Measurements from ENCODE around the gene VOPP1.
A peak's percentile ranks its signal among the peaks of the same experiment; 100 is the strongest.

VOPP1 gene

DNA sequence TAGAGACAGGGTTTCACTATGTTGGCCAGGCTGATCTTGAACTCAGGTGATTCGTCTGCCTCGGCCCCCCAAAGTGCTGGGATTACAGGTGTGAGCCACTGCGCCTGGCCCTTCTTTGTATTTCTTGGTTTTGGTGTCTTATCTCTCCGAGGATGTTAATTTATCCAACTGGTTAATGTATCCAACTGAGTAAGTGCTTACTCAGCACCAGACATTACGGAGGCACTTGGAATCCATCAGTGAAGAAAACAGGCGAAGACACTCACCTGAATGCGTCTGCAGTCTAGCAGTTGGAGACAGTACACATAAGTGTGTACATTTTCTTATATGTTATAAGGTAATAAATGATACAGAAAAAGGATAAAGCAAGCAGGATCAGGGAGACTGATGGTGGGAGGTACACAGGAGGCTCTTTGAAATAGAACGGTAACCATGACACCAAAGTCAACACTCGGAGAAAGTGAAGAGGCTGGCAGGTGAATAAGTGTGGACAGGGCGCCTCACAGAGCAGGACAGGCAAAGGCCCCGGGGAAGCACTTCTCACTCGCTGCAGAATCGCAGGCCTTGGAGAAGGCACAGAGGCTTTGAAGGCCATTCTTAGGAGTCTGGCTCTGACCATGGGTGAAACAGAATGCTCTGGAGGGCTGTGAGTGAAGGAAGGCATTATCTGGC is 134.1 kb downstream of the VOPP1 start:
- Histone ChIP-seq H3K9me3 (ENCODE audit: insufficient read depth, low read length) (no peaks in the 10 kb centered on the region), H3K27me3 (ENCODE audit: insufficient read depth, insufficient read length) (no peaks in the 10 kb centered on the region), H3K4me3 (ENCODE audit: insufficient read length, low read depth) (no peak overlapping the region), H3K9ac (ENCODE audit: insufficient read length, low read depth) (peak overlapping the region; percentile 24), H3K36me3 (ENCODE audit: insufficient read depth, insufficient read length, low read length) (no peaks in the 10 kb centered on the region), H3K4me1 (ENCODE audit: insufficient read depth, insufficient read length) (peaks cover 16% of the 10 kb centered on the region)
- no peak for DNase-seq (ENCODE audit: low read depth, low spot score)
- TF ChIP-seq SUZ12 (IDR thresholded peaks at IDR 0.05; ENCODE audit: extremely low read depth, insufficient read depth, insufficient read length) (no peak), ZNF274 (IDR thresholded peaks at IDR 0.05; ENCODE audit: low read depth, low read length) (no peak), YY1 (IDR thresholded peaks at IDR 0.05; ENCODE audit: insufficient read depth, insufficient read length) (no peak)

DNA sequence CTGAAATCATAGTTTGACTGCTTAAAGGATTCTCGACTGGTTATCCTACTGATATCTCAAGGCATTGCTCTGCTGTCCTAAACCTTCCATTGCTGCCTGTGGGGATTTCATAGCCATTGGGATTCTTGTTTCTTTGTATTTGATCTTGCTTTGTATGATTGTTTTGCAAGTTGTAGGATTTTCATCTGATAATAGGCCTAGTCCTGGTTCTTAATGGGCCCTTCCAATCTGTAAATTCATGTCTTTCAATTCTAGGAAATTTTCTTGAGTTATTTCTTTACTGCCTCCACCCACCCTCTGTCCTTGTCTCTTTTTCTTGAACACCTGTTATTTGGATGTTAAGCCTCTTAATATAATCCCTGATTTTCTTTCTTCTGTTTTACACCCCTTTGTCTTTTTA is 134.9 kb downstream of the VOPP1 start:
- Histone ChIP-seq H3K9me3 (ENCODE audit: insufficient read depth, low read length) (no peaks in the 10 kb centered on the region), H3K4me1 (ENCODE audit: insufficient read depth, insufficient read length) (peaks cover 16% of the 10 kb centered on the region), H3K36me3 (ENCODE audit: insufficient read depth, insufficient read length, low read length) (no peaks in the 10 kb centered on the region), H3K9ac (ENCODE audit: insufficient read length, low read depth) (no peak overlapping the region), H3K4me3 (ENCODE audit: insufficient read length, low read depth) (no peak overlapping the region), H3K27me3 (ENCODE audit: insufficient read depth, insufficient read length) (no peaks in the 10 kb centered on the region)
- DNase-seq (ENCODE audit: low read depth, low spot score), result no peak
- no peak for TF ChIP-seq YY1 (IDR thresholded peaks at IDR 0.05; ENCODE audit: insufficient read depth, insufficient read length)

DNA sequence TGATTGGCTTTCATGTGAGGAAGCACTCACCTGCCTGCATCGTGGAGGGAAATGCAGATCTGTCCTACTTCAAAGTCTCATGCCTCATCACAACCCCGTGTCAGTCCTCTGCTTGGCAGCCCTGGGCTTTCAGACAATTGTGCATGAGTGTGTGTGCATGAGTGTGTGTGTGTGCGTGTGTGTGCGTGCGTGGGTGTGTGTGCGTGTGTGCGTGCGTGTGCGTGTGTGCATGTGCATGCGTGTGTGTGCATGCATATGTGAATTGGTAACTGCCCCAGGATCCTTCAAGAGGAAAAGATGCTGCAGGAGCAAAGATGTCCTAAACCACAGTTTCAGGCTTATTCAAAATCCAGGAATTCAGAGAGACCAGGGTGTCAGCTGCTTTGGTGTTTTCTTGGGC is 135.8 kb downstream of the VOPP1 start:
- Histone ChIP-seq H3K9me3 (ENCODE audit: insufficient read depth, low read length) (no peaks in the 10 kb centered on the region), H3K9ac (ENCODE audit: insufficient read length, low read depth) (no peak overlapping the region), H3K4me1 (ENCODE audit: insufficient read depth, insufficient read length) (peaks cover 16% of the 10 kb centered on the region), H3K36me3 (ENCODE audit: insufficient read depth, insufficient read length, low read length) (peaks cover 5% of the 10 kb centered on the region), H3K27me3 (ENCODE audit: insufficient read depth, insufficient read length) (no peaks in the 10 kb centered on the region), H3K4me3 (ENCODE audit: insufficient read length, low read depth) (no peak overlapping the region)
- TF ChIP-seq ZNF274 (IDR thresholded peaks at IDR 0.05; ENCODE audit: low read depth, low read length) (no peak), YY1 (IDR thresholded peaks at IDR 0.05; ENCODE audit: insufficient read depth, insufficient read length) (no peak), SUZ12 (IDR thresholded peaks at IDR 0.05; ENCODE audit: extremely low read depth, insufficient read depth, insufficient read length) (no peak)
- DNase-seq (ENCODE audit: low read depth, low spot score), result no peak

DNA sequence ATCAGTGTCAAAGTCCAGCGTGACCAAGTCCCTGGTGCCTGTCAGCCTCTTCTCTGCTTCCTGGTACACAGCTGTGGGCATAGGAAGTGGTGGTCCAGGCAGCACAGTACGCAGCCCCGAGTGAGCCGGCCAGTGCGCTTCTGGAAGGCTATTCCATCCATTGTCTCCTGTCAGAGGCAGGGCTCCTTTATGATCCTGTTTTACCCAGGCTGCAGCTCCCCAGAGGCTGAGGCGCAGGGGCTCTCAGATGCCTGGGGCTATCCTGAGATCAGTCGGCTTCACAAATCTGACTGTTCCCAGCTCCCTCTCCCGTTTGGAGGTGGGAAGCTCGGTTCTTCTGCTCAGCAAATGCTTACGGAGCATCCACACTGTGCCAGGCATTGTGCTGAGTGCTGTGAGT is 136.8 kb downstream of the VOPP1 start:
- no peak for DNase-seq (ENCODE audit: low read depth, low spot score)
- TF ChIP-seq ZNF274 (IDR thresholded peaks at IDR 0.05; ENCODE audit: low read depth, low read length) (no peak), SUZ12 (IDR thresholded peaks at IDR 0.05; ENCODE audit: extremely low read depth, insufficient read depth, insufficient read length) (no peak), YY1 (IDR thresholded peaks at IDR 0.05; ENCODE audit: insufficient read depth, insufficient read length) (no peak)
- Histone ChIP-seq H3K4me1 (ENCODE audit: insufficient read depth, insufficient read length) (peaks cover 16% of the 10 kb centered on the region), H3K27me3 (ENCODE audit: insufficient read depth, insufficient read length) (no peaks in the 10 kb centered on the region), H3K9ac (ENCODE audit: insufficient read length, low read depth) (peak overlapping the region; percentile 45), H3K9me3 (ENCODE audit: insufficient read depth, low read length) (no peaks in the 10 kb centered on the region), H3K4me3 (ENCODE audit: insufficient read length, low read depth) (no peak overlapping the region), H3K36me3 (ENCODE audit: insufficient read depth, insufficient read length, low read length) (peaks cover 10% of the 10 kb centered on the region)

DNA sequence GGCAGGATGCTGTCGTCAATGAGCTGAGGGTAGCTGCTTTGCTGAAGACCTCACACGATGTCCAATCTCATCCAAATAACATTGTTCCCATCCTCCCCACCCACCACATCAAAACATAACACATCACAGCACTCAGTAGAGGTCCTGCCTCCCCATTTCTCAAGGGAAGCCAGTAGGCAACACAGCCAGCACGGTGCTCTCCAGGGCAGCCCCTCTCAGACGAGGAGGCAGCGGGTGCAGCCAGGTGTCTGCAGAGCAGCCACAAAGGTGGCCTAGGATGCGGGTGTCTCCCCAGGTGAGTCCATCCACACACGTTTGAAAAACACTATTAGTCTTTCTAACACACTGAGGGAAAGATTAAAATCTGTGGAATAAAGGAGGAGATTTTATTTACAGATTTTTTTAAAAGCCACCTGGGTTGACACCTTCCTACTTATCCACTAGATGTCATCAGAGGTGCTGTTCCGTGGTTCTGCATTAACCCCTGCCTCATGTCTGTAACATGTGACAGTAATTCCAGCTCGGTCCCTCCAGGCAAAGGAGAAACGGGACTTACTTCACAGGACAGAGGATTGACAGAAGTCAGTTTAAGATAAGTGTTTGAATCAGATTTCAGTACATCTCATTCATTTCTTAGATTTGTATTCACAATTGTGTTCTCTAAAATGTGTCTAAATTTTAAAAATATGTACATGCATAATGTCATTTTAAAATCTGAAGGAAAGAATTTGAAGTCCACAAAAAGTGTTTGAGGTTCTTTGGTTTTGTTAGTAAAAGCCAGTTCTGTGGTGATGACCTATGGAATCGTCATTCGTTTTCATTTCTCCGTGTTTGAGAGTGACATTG is 139.1 kb downstream of the VOPP1 start:
- Histone ChIP-seq H3K9ac (ENCODE audit: insufficient read length, low read depth) (no peak overlapping the region), H3K4me3 (ENCODE audit: insufficient read length, low read depth) (no peak overlapping the region), H3K36me3 (ENCODE audit: insufficient read depth, insufficient read length, low read length) (peaks cover 17% of the 10 kb centered on the region), H3K27me3 (ENCODE audit: insufficient read depth, insufficient read length) (no peaks in the 10 kb centered on the region), H3K4me1 (ENCODE audit: insufficient read depth, insufficient read length) (peaks cover 10% of the 10 kb centered on the region), H3K9me3 (ENCODE audit: insufficient read depth, low read length) (peaks cover 1% of the 10 kb centered on the region; the same call in 1 of the 2 replicates)
- peak; percentile 58 for DNase-seq (ENCODE audit: low read depth, low spot score)
- TF ChIP-seq ZNF274 (IDR thresholded peaks at IDR 0.05; ENCODE audit: low read depth, low read length) (no peak), YY1 (IDR thresholded peaks at IDR 0.05; ENCODE audit: insufficient read depth, insufficient read length) (no peak), SUZ12 (IDR thresholded peaks at IDR 0.05; ENCODE audit: extremely low read depth, insufficient read depth, insufficient read length) (no peak)

DNA sequence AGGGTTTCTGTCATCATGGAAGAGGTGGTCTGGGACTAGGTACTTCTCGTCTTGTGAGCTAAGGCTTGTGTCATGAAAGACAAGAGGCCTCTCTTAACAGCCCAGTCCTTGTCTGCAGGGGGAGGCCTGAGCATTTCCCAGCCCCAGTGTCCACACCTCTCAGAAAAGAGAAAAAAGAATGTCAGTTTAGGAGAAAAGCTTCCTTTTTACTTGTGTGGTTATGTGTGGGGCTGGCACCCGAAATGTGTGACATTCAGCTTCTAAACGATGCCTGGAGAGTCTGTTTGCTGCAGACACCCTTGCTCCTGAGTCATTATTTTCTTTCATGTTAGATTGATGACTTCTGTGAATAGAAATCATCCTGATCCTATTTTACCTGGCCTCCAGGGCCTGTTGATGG is 139.8 kb downstream of the VOPP1 start:
- Histone ChIP-seq H3K36me3 (ENCODE audit: insufficient read depth, insufficient read length, low read length) (peaks cover 17% of the 10 kb centered on the region), H3K4me1 (ENCODE audit: insufficient read depth, insufficient read length) (peaks cover 10% of the 10 kb centered on the region), H3K9me3 (ENCODE audit: insufficient read depth, low read length) (peaks cover 5% of the 10 kb centered on the region; the same call in 1 of the 2 replicates), H3K4me3 (ENCODE audit: insufficient read length, low read depth) (no peak overlapping the region), H3K9ac (ENCODE audit: insufficient read length, low read depth) (no peak overlapping the region), H3K27me3 (ENCODE audit: insufficient read depth, insufficient read length) (no peaks in the 10 kb centered on the region)
- TF ChIP-seq ZNF274 (IDR thresholded peaks at IDR 0.05; ENCODE audit: low read depth, low read length), result no peak
- TF ChIP-seq YY1 (IDR thresholded peaks at IDR 0.05; ENCODE audit: insufficient read depth, insufficient read length), result no peak
- TF ChIP-seq SUZ12 (IDR thresholded peaks at IDR 0.05; ENCODE audit: extremely low read depth, insufficient read depth, insufficient read length), result no peak
- no peak for DNase-seq (ENCODE audit: low read depth, low spot score)

DNA sequence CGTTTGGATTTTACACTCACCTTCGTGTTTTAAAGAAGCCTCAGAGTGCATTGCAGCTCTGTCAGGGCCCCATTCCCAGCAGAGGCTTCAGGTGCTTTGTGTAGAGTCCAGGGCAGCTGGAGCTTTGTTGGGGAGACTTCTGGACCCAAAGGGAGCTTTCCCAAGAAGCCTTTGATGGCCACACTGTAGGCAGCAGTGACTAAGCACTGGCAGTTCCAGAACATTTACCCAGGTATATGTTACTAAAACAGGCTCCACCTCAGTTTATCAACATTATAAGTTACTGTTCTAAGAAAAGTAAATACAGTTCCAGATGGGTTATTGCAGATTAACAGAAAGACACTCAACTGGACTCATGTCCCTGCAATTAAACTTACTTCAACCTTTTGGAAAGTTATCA is 140.4 kb downstream of the VOPP1 start:
- peaks cover 17% of the 10 kb centered on the region for H3K36me3 ChIP-seq (ENCODE audit: insufficient read depth, insufficient read length, low read length)
- TF ChIP-seq YY1 (IDR thresholded peaks at IDR 0.05; ENCODE audit: insufficient read depth, insufficient read length) (no peak), SUZ12 (IDR thresholded peaks at IDR 0.05; ENCODE audit: extremely low read depth, insufficient read depth, insufficient read length) (no peak), ZNF274 (IDR thresholded peaks at IDR 0.05; ENCODE audit: low read depth, low read length) (no peak)
- DNase-seq (ENCODE audit: low read depth, low spot score), result no peak

More for the DNA sequence above, 140.4 kb downstream of the VOPP1 start:
- no peak overlapping the region for H3K9ac ChIP-seq (ENCODE audit: insufficient read length, low read depth)
- H3K27me3 ChIP-seq (ENCODE audit: insufficient read depth, insufficient read length), result no peaks in the 10 kb centered on the region
- peaks cover 5% of the 10 kb centered on the region; the same call in 1 of the 2 replicates for H3K9me3 ChIP-seq (ENCODE audit: insufficient read depth, low read length)
- H3K4me1 ChIP-seq (ENCODE audit: insufficient read depth, insufficient read length), result peaks cover 10% of the 10 kb centered on the region
- H3K4me3 ChIP-seq (ENCODE audit: insufficient read length, low read depth), result no peak overlapping the region

Data from NT2/D1 (cell line).